HEK293 (cell line): ENCODE measurements around the gene GUCY1A2.
A peak's percentile ranks its signal among the peaks of the same experiment; 100 is the strongest.

Source experiments
- CTCF ChIA-PET: fragments of 350-600 bp; formaldehyde crosslinking; extraction: SDS; loops from one replicate; lab custom pipeline; 2021; ENCODE audit warnings: antibody characterized with exemption; lab: Yijun Ruan, JAX
- POLR2A ChIA-PET: fragments of 300-600 bp; formaldehyde crosslinking; extraction: SDS; loops from one replicate; lab custom pipeline; 2020; ENCODE audit warnings: antibody characterized with exemption, inconsistent platforms; lab: Yijun Ruan, JAX
- H3K27ac ChIP-seq: fragments of 200-500 bp; sonication (Bioruptor generic); 2 replicates; pipeline ENCODE4 v1.5.1; 2014; ENCODE audit warnings: low read depth, low read length, control low read depth, inconsistent platforms; ENCODE audit errors: extremely low read depth
- H3K36me3 ChIP-seq, 2 experiments: fragments of 200-500 bp in 1 of 2; sonication (Bioruptor generic) in 1 of 2; 1 replicate in 1 of 2; 2 replicates in 1 of 2; pipeline ENCODE4 v1.5.1; 2014 to 2017; ENCODE audit warnings: inconsistent platforms in 2 of 2, low read length in 2 of 2; ENCODE audit not compliant: control insufficient read depth in 2 of 2, insufficient read depth in 1 of 2
- H3K4me1 ChIP-seq: fragments of 200-500 bp; sonication (Bioruptor generic); 2 replicates; pipeline ENCODE4 v1.5.1; 2014; ENCODE audit warnings: mild to moderate bottlenecking, low read length, inconsistent platforms; ENCODE audit not compliant: control insufficient read depth, insufficient read depth
- H3K4me3 ChIP-seq: 2 replicates; pipeline ENCODE4 v1.5.1; 2011; ENCODE audit warnings: low read depth, mild to moderate bottlenecking, control low read depth, low read length, moderate library complexity
- H3K9me3 ChIP-seq: fragments of 200-500 bp; sonication (Bioruptor generic); 2 replicates; pipeline ENCODE4 v1.5.1; 2014; ENCODE audit warnings: low read depth, low read length, inconsistent platforms; ENCODE audit not compliant: control insufficient read depth, insufficient read depth
- BCL11A ChIP-seq: fragments of 450-650 bp; formaldehyde crosslinking; IDR thresholded peaks from 2 replicates; pipeline ENCODE4 v1.5.1; 2016; ENCODE audit warnings: low read depth, missing biosample characterization, missing genetic modification characterization
- GLI2 ChIP-seq: fragments of 450-650 bp; formaldehyde crosslinking; IDR thresholded peaks from 2 replicates; pipeline ENCODE4; 2017; ENCODE audit warnings: missing biosample characterization, missing genetic modification characterization, low read depth, borderline replicate concordance
- KLF1 ChIP-seq: fragments of 450-650 bp; formaldehyde crosslinking; IDR thresholded peaks from 2 replicates; pipeline ENCODE4 v1.5.1; 2016; ENCODE audit warnings: missing biosample characterization, missing genetic modification characterization
- OSR2 ChIP-seq: fragments of 450-650 bp; formaldehyde crosslinking; IDR thresholded peaks from 2 replicates; pipeline ENCODE4 v1.5.1; 2016; ENCODE audit warnings: missing biosample characterization, missing genetic modification characterization
- WT1 ChIP-seq: fragments of 450-650 bp; formaldehyde crosslinking; IDR thresholded peaks from 2 replicates; pipeline ENCODE4 v1.5.1; 2016; ENCODE audit warnings: missing biosample characterization, missing genetic modification characterization
- ZFP69B ChIP-seq: fragments of 450-650 bp; formaldehyde crosslinking; IDR thresholded peaks from 2 replicates; pipeline ENCODE4 v1.5.1; 2016; ENCODE audit warnings: missing biosample characterization, missing genetic modification characterization
- ZNF211 ChIP-seq: fragments of 450-650 bp; formaldehyde crosslinking; IDR thresholded peaks from 2 replicates; pipeline ENCODE4 v1.5.1; 2016; ENCODE audit warnings: low read depth, missing biosample characterization, missing genetic modification characterization
- ZNF223 ChIP-seq: fragments of 450-650 bp; formaldehyde crosslinking; IDR thresholded peaks from 2 replicates; pipeline ENCODE4 v1.5.1; 2016; ENCODE audit warnings: missing biosample characterization, missing genetic modification characterization
- ZNF248 ChIP-seq: fragments of 450-650 bp; formaldehyde crosslinking; IDR thresholded peaks from 2 replicates; pipeline ENCODE4 v1.5.1; 2017; ENCODE audit warnings: missing biosample characterization, missing genetic modification characterization
- ZNF341 ChIP-seq: fragments of 450-650 bp; formaldehyde crosslinking; IDR thresholded peaks from 2 replicates; pipeline ENCODE4; 2016; ENCODE audit warnings: low read depth, missing biosample characterization, missing genetic modification characterization
- ZNF366 ChIP-seq: fragments of 450-650 bp; formaldehyde crosslinking; conservative IDR thresholded peaks from 2 replicates; pipeline ENCODE4 v1.5.1; 2016; ENCODE audit warnings: missing biosample characterization, missing genetic modification characterization
- ZNF391 ChIP-seq: fragments of 450-650 bp; formaldehyde crosslinking; IDR thresholded peaks from 2 replicates; pipeline ENCODE4 v1.5.1; 2016; ENCODE audit warnings: low read depth, missing biosample characterization, missing genetic modification characterization, borderline replicate concordance
- ZNF394 ChIP-seq: fragments of 450-650 bp; formaldehyde crosslinking; IDR thresholded peaks from 2 replicates; pipeline ENCODE4 v1.5.1; 2016; ENCODE audit warnings: missing biosample characterization, missing genetic modification characterization, mild to moderate bottlenecking, moderate library complexity, borderline replicate concordance
- ZNF501 ChIP-seq: fragments of 450-650 bp; formaldehyde crosslinking; IDR thresholded peaks from 2 replicates; pipeline ENCODE4 v1.5.1; 2016; ENCODE audit warnings: missing biosample characterization, missing genetic modification characterization
- ZNF558 ChIP-seq: fragments of 450-650 bp; formaldehyde crosslinking; IDR thresholded peaks from 2 replicates; pipeline ENCODE4 v1.5.1; 2016; ENCODE audit warnings: missing biosample characterization, missing genetic modification characterization
- ZNF623 ChIP-seq: fragments of 450-650 bp; formaldehyde crosslinking; IDR thresholded peaks from 2 replicates; pipeline ENCODE4 v1.5.1; 2016; ENCODE audit warnings: missing biosample characterization, missing genetic modification characterization
- ZNF624 ChIP-seq: fragments of 450-650 bp; formaldehyde crosslinking; IDR thresholded peaks from 2 replicates; pipeline ENCODE4 v1.5.1; 2017; ENCODE audit warnings: missing biosample characterization, missing genetic modification characterization
- ZNF658 ChIP-seq: fragments of 450-650 bp; formaldehyde crosslinking; IDR thresholded peaks from 2 replicates; pipeline ENCODE4; 2016; ENCODE audit warnings: missing biosample characterization, missing genetic modification characterization
- ZNF707 ChIP-seq: fragments of 450-650 bp; formaldehyde crosslinking; IDR thresholded peaks from 2 replicates; pipeline ENCODE4 v1.5.1; 2016; ENCODE audit warnings: missing biosample characterization, missing genetic modification characterization
- TF ChIP-seq, protein P1 (sequence below): fragments of 450-650 bp; formaldehyde crosslinking; IDR thresholded peaks from 2 replicates; pipeline ENCODE4 v1.5.1; 2016; ENCODE audit warnings: missing biosample characterization, missing genetic modification characterization
- TF ChIP-seq, protein P2 (sequence below): fragments of 450-650 bp; formaldehyde crosslinking; IDR thresholded peaks from 2 replicates; pipeline ENCODE4 v1.5.1; 2016; ENCODE audit warnings: missing biosample characterization, missing genetic modification characterization
- TF ChIP-seq, protein P3 (sequence below): fragments of 450-650 bp; formaldehyde crosslinking; IDR thresholded peaks from 2 replicates; pipeline ENCODE4 v1.5.1; 2016; ENCODE audit warnings: missing biosample characterization, missing genetic modification characterization
- TF ChIP-seq, protein P4 (sequence below): fragments of 450-650 bp; formaldehyde crosslinking; IDR thresholded peaks from 2 replicates; pipeline ENCODE4 v1.5.1; 2016; ENCODE audit warnings: missing biosample characterization, missing genetic modification characterization
- TF ChIP-seq, protein P5 (sequence below): fragments of 450-650 bp; formaldehyde crosslinking; IDR thresholded peaks from 2 replicates; pipeline ENCODE4 v1.5.1; 2017; ENCODE audit warnings: missing biosample characterization, missing genetic modification characterization
- TF ChIP-seq, protein P6 (sequence below): fragments of 450-650 bp; formaldehyde crosslinking; IDR thresholded peaks from 2 replicates; pipeline ENCODE4 v1.5.1; 2017; ENCODE audit warnings: missing biosample characterization, missing genetic modification characterization

GUCY1A2 gene

DNA sequence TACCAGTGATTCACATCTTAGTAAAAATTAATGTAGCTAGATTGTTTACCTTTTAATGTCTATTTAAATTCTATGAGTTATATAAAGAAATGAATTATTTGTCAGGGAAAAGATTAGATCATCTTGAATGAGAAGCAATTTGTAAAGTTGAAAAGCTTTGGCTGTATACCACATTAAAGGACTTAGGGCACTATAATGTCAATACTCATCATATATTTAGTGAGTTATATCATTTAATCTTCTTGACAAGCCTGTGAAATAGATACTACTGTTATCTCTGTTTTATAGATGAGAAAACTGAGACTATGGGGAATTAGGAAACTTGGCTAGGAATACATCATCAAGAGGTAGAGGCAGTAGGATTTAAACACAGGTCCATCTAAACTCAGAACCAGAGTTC, 160.1 kb downstream of the GUCY1A2 start (continued):
- TF ChIP-seq, protein P1, sequence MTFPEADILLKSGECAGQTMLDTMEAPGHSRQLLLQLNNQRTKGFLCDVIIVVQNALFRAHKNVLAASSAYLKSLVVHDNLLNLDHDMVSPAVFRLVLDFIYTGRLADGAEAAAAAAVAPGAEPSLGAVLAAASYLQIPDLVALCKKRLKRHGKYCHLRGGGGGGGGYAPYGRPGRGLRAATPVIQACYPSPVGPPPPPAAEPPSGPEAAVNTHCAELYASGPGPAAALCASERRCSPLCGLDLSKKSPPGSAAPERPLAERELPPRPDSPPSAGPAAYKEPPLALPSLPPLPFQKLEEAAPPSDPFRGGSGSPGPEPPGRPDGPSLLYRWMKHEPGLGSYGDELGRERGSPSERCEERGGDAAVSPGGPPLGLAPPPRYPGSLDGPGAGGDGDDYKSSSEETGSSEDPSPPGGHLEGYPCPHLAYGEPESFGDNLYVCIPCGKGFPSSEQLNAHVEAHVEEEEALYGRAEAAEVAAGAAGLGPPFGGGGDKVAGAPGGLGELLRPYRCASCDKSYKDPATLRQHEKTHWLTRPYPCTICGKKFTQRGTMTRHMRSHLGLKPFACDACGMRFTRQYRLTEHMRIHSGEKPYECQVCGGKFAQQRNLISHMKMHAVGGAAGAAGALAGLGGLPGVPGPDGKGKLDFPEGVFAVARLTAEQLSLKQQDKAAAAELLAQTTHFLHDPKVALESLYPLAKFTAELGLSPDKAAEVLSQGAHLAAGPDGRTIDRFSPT (tag by site-specific recombination) = 0 out of 2 replicates have a peak, but pooled peaks have one; percentile 24
- TF ChIP-seq ZNF558 (no peak), ZFP69B (tag by site-specific recombination) (no peak), ZNF366 (tag by site-specific recombination) (peak; percentile 73), KLF1 (no peak), BCL11A (no peak), ZNF223 (no peak), ZNF501 (tag by site-specific recombination) (no peak), ZNF394 (tag by site-specific recombination) (0 out of 2 replicates have a peak, but pooled peaks have one; percentile 26), GLI2 (no peak), WT1 (tag by site-specific recombination) (no peak), ZNF248 (tag by site-specific recombination) (no peak), OSR2 (tag by site-specific recombination) (peak; percentile 31; the same call in 1 of the 2 replicates), ZNF391 (tag by site-specific recombination) (no peak), ZNF658 (no peak)
- TF ChIP-seq, protein P2, sequence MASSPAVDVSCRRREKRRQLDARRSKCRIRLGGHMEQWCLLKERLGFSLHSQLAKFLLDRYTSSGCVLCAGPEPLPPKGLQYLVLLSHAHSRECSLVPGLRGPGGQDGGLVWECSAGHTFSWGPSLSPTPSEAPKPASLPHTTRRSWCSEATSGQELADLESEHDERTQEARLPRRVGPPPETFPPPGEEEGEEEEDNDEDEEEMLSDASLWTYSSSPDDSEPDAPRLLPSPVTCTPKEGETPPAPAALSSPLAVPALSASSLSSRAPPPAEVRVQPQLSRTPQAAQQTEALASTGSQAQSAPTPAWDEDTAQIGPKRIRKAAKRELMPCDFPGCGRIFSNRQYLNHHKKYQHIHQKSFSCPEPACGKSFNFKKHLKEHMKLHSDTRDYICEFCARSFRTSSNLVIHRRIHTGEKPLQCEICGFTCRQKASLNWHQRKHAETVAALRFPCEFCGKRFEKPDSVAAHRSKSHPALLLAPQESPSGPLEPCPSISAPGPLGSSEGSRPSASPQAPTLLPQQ = 0 out of 2 replicates have a peak, but pooled peaks have one; percentile 23
- TF ChIP-seq, protein P3, sequence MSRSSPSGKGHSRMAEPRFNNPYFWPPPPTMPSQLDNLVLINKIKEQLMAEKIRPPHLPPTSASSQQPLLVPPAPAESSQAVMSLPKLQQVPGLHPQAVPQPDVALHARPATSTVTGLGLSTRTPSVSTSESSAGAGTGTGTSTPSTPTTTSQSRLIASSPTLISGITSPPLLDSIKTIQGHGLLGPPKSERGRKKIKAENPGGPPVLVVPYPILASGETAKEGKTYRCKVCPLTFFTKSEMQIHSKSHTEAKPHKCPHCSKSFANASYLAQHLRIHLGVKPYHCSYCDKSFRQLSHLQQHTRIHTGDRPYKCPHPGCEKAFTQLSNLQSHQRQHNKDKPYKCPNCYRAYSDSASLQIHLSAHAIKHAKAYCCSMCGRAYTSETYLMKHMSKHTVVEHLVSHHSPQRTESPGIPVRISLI (tag by site-specific recombination) = no peak

DNA sequence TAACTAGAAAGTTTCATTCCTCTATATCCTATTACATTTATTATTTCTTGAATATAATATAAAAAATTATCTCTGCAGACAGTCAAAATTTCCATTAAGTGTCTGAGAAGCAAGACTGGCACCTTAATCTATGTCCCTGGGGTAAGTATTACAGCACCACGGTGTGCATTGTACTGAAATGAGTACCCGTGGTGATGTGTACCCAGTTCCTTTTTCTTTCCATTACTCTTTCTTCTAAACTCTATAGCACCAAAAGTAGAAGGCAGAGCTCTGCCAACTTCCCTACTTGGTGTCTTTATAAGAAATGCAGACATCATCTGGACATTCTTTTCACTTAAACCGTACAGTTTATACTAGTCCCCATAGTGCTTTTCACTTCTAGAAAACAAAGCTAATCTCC, 161.7 kb downstream of the GUCY1A2 start:
- ChIA-PET CTCF (interaction anchor here (0.6 kb wide), 1 partner anchor 160 kb away, joined by 4 read pairs; no protein-coding TSS in a partner anchor), POLR2A (no interaction called here)
- H3K36me3 ChIP-seq = no peaks in the 10 kb centered on the region

DNA sequence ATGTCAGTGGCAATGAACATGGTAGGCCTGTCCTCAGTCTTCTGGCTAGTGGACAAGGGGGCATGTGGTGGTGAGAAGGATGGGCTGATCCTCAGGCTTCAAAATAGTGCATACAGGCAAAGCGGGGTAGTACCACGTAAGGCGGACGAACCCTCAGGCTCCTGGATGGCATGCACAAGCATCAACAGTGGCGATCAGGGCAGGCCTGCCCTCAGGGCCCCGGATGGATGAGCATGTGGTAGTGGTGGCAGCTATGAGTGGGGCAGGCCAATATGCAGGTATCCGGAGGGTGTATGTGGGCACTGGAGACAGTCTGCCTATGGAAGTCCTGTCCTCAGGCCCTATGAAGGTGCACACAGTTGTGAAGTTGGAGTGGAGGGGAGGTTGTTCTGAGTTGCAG, 163.8 kb downstream of the GUCY1A2 start:
- Histone ChIP-seq H3K27ac (no peak overlapping the region), H3K4me1 (no peaks in the 10 kb centered on the region), H3K9me3 (no peaks in the 10 kb centered on the region), H3K4me3 (no peak overlapping the region), H3K36me3 (no peaks in the 10 kb centered on the region)
- CTCF ChIA-PET = interaction anchor here (0.6 kb wide), 1 partner anchor 99 kb away, joined by 3 read pairs; no protein-coding TSS in a partner anchor
- POLR2A ChIA-PET = no interaction called here
- TF ChIP-seq, protein P4, sequence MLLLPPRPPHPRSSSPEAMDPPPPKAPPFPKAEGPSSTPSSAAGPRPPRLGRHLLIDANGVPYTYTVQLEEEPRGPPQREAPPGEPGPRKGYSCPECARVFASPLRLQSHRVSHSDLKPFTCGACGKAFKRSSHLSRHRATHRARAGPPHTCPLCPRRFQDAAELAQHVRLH (tag by site-specific recombination) = no peak
- no peak for TF ChIP-seq ZNF211 (tag by site-specific recombination)
- TF ChIP-seq, protein P5, sequence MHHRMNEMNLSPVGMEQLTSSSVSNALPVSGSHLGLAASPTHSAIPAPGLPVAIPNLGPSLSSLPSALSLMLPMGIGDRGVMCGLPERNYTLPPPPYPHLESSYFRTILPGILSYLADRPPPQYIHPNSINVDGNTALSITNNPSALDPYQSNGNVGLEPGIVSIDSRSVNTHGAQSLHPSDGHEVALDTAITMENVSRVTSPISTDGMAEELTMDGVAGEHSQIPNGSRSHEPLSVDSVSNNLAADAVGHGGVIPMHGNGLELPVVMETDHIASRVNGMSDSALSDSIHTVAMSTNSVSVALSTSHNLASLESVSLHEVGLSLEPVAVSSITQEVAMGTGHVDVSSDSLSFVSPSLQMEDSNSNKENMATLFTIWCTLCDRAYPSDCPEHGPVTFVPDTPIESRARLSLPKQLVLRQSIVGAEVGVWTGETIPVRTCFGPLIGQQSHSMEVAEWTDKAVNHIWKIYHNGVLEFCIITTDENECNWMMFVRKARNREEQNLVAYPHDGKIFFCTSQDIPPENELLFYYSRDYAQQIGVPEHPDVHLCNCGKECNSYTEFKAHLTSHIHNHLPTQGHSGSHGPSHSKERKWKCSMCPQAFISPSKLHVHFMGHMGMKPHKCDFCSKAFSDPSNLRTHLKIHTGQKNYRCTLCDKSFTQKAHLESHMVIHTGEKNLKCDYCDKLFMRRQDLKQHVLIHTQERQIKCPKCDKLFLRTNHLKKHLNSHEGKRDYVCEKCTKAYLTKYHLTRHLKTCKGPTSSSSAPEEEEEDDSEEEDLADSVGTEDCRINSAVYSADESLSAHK (tag by site-specific recombination) = no peak
- no peak for TF ChIP-seq ZNF341 (tag by site-specific recombination)
- TF ChIP-seq ZNF248 (tag by site-specific recombination) = no peak
- no peak for TF ChIP-seq ZNF707
- TF ChIP-seq ZNF391 (tag by site-specific recombination) = no peak
- TF ChIP-seq ZNF623 (tag by site-specific recombination) = no peak
- TF ChIP-seq ZNF624 (tag by site-specific recombination) = no peak

More for the DNA sequence above, 161.7 kb downstream of the GUCY1A2 start:
- no peak overlapping the region for H3K27ac ChIP-seq
- TF ChIP-seq, protein P6, sequence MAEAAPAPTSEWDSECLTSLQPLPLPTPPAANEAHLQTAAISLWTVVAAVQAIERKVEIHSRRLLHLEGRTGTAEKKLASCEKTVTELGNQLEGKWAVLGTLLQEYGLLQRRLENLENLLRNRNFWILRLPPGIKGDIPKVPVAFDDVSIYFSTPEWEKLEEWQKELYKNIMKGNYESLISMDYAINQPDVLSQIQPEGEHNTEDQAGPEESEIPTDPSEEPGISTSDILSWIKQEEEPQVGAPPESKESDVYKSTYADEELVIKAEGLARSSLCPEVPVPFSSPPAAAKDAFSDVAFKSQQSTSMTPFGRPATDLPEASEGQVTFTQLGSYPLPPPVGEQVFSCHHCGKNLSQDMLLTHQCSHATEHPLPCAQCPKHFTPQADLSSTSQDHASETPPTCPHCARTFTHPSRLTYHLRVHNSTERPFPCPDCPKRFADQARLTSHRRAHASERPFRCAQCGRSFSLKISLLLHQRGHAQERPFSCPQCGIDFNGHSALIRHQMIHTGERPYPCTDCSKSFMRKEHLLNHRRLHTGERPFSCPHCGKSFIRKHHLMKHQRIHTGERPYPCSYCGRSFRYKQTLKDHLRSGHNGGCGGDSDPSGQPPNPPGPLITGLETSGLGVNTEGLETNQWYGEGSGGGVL = no peak
- no peak overlapping the region for H3K4me3 ChIP-seq
- no peaks in the 10 kb centered on the region for H3K4me1 ChIP-seq
- no peaks in the 10 kb centered on the region for H3K9me3 ChIP-seq
